ENCODE measurements around the gene KIRREL3.

KIRREL3 gene

GRCh38 chr11:126393143-126393542 is 607.4 kb downstream of the KIRREL3 start:
- H3K79me2 ChIP-seq (ENCODE audit: insufficient read depth, low read depth), result no peaks in the 10 kb centered on the region
- no peaks in the 10 kb centered on the region for H4K20me1 ChIP-seq (ENCODE audit: insufficient read depth)
- H3K36me3 ChIP-seq (ENCODE audit: insufficient read depth), result no peaks in the 10 kb centered on the region
- no peaks in the 10 kb centered on the region for H3K4me1 ChIP-seq (ENCODE audit: low read depth, poor library complexity, severe bottlenecking)
- H3K27me3 ChIP-seq (ENCODE audit: insufficient read depth, low read depth), result no peaks in the 10 kb centered on the region
- no peak overlapping the region for H3K4me2 ChIP-seq
- no peak for TF ChIP-seq CTCF (conservative IDR thresholded peaks at IDR 0.05; ENCODE audit: low read depth, low read length)
- no peak overlapping the region for H2AFZ ChIP-seq (ENCODE audit: low read depth)
- H3K4me3 ChIP-seq (IDR thresholded peaks at IDR 0.05; ENCODE audit: insufficient read depth, low read depth, low read length), result no peak overlapping the region
- no peak overlapping the region for H3K27ac ChIP-seq
- no peak overlapping the region for H3K9ac ChIP-seq

GRCh38 chr11:126392633-126393013 is 607.9 kb downstream of the KIRREL3 start:
- no peaks in the 10 kb centered on the region for H3K36me3 ChIP-seq (ENCODE audit: insufficient read depth)
- no peak overlapping the region for H3K4me2 ChIP-seq
- no peak overlapping the region for H3K4me3 ChIP-seq (IDR thresholded peaks at IDR 0.05; ENCODE audit: insufficient read depth, low read depth, low read length)
- no peak overlapping the region for H2AFZ ChIP-seq (ENCODE audit: low read depth)
- H3K27me3 ChIP-seq (ENCODE audit: insufficient read depth, low read depth), result no peaks in the 10 kb centered on the region
- H3K9ac ChIP-seq, result no peak overlapping the region
- H4K20me1 ChIP-seq (ENCODE audit: insufficient read depth), result no peaks in the 10 kb centered on the region
- no peaks in the 10 kb centered on the region for H3K4me1 ChIP-seq (ENCODE audit: low read depth, poor library complexity, severe bottlenecking)
- H3K79me2 ChIP-seq (ENCODE audit: insufficient read depth, low read depth), result no peaks in the 10 kb centered on the region
- TF ChIP-seq CTCF (conservative IDR thresholded peaks at IDR 0.05; ENCODE audit: low read depth, low read length), result no peak
- no peak overlapping the region for H3K27ac ChIP-seq

- Histone ChIP-seq H2AFZ (ENCODE audit: low read depth) (no peak overlapping the region), H3K9ac (no peak overlapping the region), H3K27ac (no peak overlapping the region), H3K27me3 (ENCODE audit: insufficient read depth, low read depth) (no peaks in the 10 kb centered on the region), H3K36me3 (ENCODE audit: insufficient read depth) (no peaks in the 10 kb centered on the region), H3K4me3 (IDR thresholded peaks at IDR 0.05; ENCODE audit: insufficient read depth, low read depth, low read length) (no peak overlapping the region), H3K79me2 (ENCODE audit: insufficient read depth, low read depth) (no peaks in the 10 kb centered on the region), H3K4me1 (ENCODE audit: low read depth, poor library complexity, severe bottlenecking) (no peaks in the 10 kb centered on the region), H3K4me2 (no peak overlapping the region), H4K20me1 (ENCODE audit: insufficient read depth) (no peaks in the 10 kb centered on the region)
- no peak for TF ChIP-seq CTCF (conservative IDR thresholded peaks at IDR 0.05; ENCODE audit: low read depth, low read length)
These were observed 608.5 kb downstream of the KIRREL3 start for GRCh38 chr11:126391970-126392632.

GRCh38 chr11:126391286-126391954 is 609.1 kb downstream of the KIRREL3 start:
- H3K27ac ChIP-seq, result no peak overlapping the region
- H3K4me2 ChIP-seq, result no peak overlapping the region
- no peaks in the 10 kb centered on the region for H3K4me1 ChIP-seq (ENCODE audit: low read depth, poor library complexity, severe bottlenecking)
- H2AFZ ChIP-seq (ENCODE audit: low read depth), result no peak overlapping the region
- H3K9ac ChIP-seq, result no peak overlapping the region
- H3K36me3 ChIP-seq (ENCODE audit: insufficient read depth), result no peaks in the 10 kb centered on the region
- H3K79me2 ChIP-seq (ENCODE audit: insufficient read depth, low read depth), result no peaks in the 10 kb centered on the region
- TF ChIP-seq CTCF (conservative IDR thresholded peaks at IDR 0.05; ENCODE audit: low read depth, low read length), result no peak
- H3K4me3 ChIP-seq (IDR thresholded peaks at IDR 0.05; ENCODE audit: insufficient read depth, low read depth, low read length), result no peak overlapping the region
- H4K20me1 ChIP-seq (ENCODE audit: insufficient read depth), result no peaks in the 10 kb centered on the region
- H3K27me3 ChIP-seq (ENCODE audit: insufficient read depth, low read depth), result no peaks in the 10 kb centered on the region
